Activated B cell treated with CpG ODN at 0.5 μM for 24 hours (primary cell): Measurements from ENCODE around the gene CXCL10. TPM values are rescaled to one million over a fixed set of nuclear protein-coding genes. Genes with fewer than 3 reads are reported as not detected.

Experiments used
- ATAC-seq: fragments of 200-7000 bp; cut with Tn5 transposase; one replicate; pipeline ENCODE4 v1.10.0; 2021; ENCODE audit warnings: low read depth, mild to moderate bottlenecking, moderate library complexity
- CTCF ChIA-PET: fragments of 350-600 bp; sonication (Branson Sonifier 250); formaldehyde crosslinking; loops from one replicate; lab custom pipeline; 2021; ENCODE audit warnings: antibody characterized with exemption; lab: Charles Lee
- POLR2A ChIA-PET: fragments of 350-600 bp; sonication (Branson Sonifier 250); formaldehyde crosslinking; loops from one replicate; lab custom pipeline; 2021; ENCODE audit warnings: antibody characterized with exemption; lab: Charles Lee
- DNase-seq: peaks from one replicate; pipeline ENCODE4 v3.0.0; 2022
- H3K27ac Mint-ChIP-seq: one replicate; pipeline ENCODE4 v1.8.0; 2020; ENCODE audit warnings: mixed read lengths
- H3K27me3 Mint-ChIP-seq: one replicate; pipeline ENCODE4 v1.8.0; 2021; ENCODE audit warnings: mixed read lengths
- H3K36me3 Mint-ChIP-seq: one replicate; pipeline ENCODE4 v1.8.0; 2021; ENCODE audit warnings: low read depth, mixed read lengths
- H3K4me1 Mint-ChIP-seq: one replicate; pipeline ENCODE4 v1.8.0; 2021; ENCODE audit warnings: mixed read lengths
- H3K4me3 Mint-ChIP-seq: one replicate; pipeline ENCODE4 v1.8.0; 2020; ENCODE audit warnings: mild to moderate bottlenecking, mixed read lengths
- H3K9me3 Mint-ChIP-seq: one replicate; pipeline ENCODE4 v1.8.0; 2020; ENCODE audit warnings: mixed read lengths
- CTCF ChIP-seq: fragments of 200-600 bp; IDR thresholded peaks from one replicate; pipeline ENCODE4 v1.8.0; 2022; ENCODE audit warnings: antibody characterized with exemption, mild to moderate bottlenecking
- intact Hi-C: fragments of 100-400 bp; cut with micrococcal nuclease; formaldehyde crosslinking; loops from one replicate; pipeline ENCODE4 v1.15.1; 2024
- total RNA-seq: library from RNA; stranded (reverse); gene quantifications from 2 replicates; pipeline ENCODE4 v1.2.3, GENCODE V29; 2022

The CXCL10 gene
- total RNA-seq, 1 donor from 2014 or later: not detected

GRCh38 chr4:76061421-76061820 lies 38.1 kb upstream of the CXCL10 start:
- Mint-ChIP-seq H3K4me3 (no peak overlapping the region), H3K27ac (peak overlapping the region; percentile 75), H3K4me1 (peaks cover 43% of the 10 kb centered on the region), H3K9me3 (no peaks in the 10 kb centered on the region), H3K27me3 (no peaks in the 10 kb centered on the region), H3K36me3 (no peaks in the 10 kb centered on the region)
- no peak for ATAC-seq
- no peak for DNase-seq
- POLR2A ChIA-PET: interaction anchor here (0.8 to 2.5 kb wide), 6 partner anchors 46 to 138 kb away, joined by 3 to 23 read pairs (median 8); partner anchors contain the start of genes NAAA, NUP54 and SDAD1
- CTCF ChIA-PET: interaction anchor here (0.9 to 4.1 kb wide), 3 partner anchors 65 to 144 kb away, joined by 4 to 58 read pairs (median 8); partner anchors contain the start of gene SDAD1
- TF ChIP-seq CTCF: no peak
- intact Hi-C loops: loop anchor here (2.0 kb wide), 1 partner anchor 39 kb away; the partner anchor contains the start of gene CXCL10

GRCh38 chr4:76060506-76060905 lies 37.2 kb upstream of the CXCL10 start:
- POLR2A ChIA-PET: interaction anchor here (1.0 kb wide), 1 partner anchor 70 kb away, joined by 3 read pairs; the partner anchor contains the start of gene SDAD1
- CTCF ChIA-PET: interaction anchor here (0.7 kb wide), 1 partner anchor 63 kb away, joined by 3 read pairs; no protein-coding TSS in a partner anchor

GRCh38 chr4:76059750-76060149 lies 36.5 kb upstream of the CXCL10 start:
- Mint-ChIP-seq H3K9me3 (no peaks in the 10 kb centered on the region), H3K4me3 (no peak overlapping the region), H3K27ac (no peak overlapping the region), H3K36me3 (no peaks in the 10 kb centered on the region), H3K27me3 (no peaks in the 10 kb centered on the region), H3K4me1 (peaks cover 59% of the 10 kb centered on the region)
- TF ChIP-seq CTCF: no peak
- no peak for DNase-seq
- ChIA-PET POLR2A (no interaction called here), CTCF (interaction anchor here (2.1 kb wide), 1 partner anchor 64 kb away, joined by 9 read pairs; no protein-coding TSS in a partner anchor)
- intact Hi-C loops: loop anchor here (2.0 kb wide), 2 partner anchors 37 to 119 kb away; partner anchors contain the start of genes CXCL10 and NAAA
- no peak for ATAC-seq

More at GRCh38 chr4:76060506-76060905, 37.2 kb upstream of the CXCL10 start:
- H3K27me3 Mint-ChIP-seq: no peaks in the 10 kb centered on the region
- ATAC-seq (no peak), DNase-seq (no peak)
- no peaks in the 10 kb centered on the region for H3K36me3 Mint-ChIP-seq
- H3K27ac Mint-ChIP-seq: peak overlapping the region; percentile 42
- no peak overlapping the region for H3K4me3 Mint-ChIP-seq
- no peaks in the 10 kb centered on the region for H3K9me3 Mint-ChIP-seq
- intact Hi-C loops: loop anchor here (2.0 kb wide), 1 partner anchor 38 kb away; the partner anchor contains the start of gene CXCL10
- peaks cover 52% of the 10 kb centered on the region for H3K4me1 Mint-ChIP-seq
- TF ChIP-seq CTCF: no peak

- DNase-seq (no peak), ATAC-seq (no peak)
- intact Hi-C loops: loop anchor here (2.0 kb wide), 1 partner anchor 118 kb away; the partner anchor contains the start of gene NAAA
- Mint-ChIP-seq H3K9me3 (no peaks in the 10 kb centered on the region), H3K36me3 (no peaks in the 10 kb centered on the region), H3K27me3 (no peaks in the 10 kb centered on the region), H3K4me3 (no peak overlapping the region), H3K27ac (no peak overlapping the region), H3K4me1 (peaks cover 60% of the 10 kb centered on the region)
- no peak for TF ChIP-seq CTCF
- CTCF ChIA-PET: interaction anchor here (1.3 to 2.1 kb wide), 3 partner anchors 62 to 164 kb away, joined by 3 to 9 read pairs (median 4); no protein-coding TSS in a partner anchor
- POLR2A ChIA-PET: interaction anchor here (0.6 kb wide), 2 partner anchors 119 to 1803 kb away, joined by 3 read pairs; no protein-coding TSS in a partner anchor
Observed at GRCh38 chr4:76058888-76059426, 35.7 kb upstream of the CXCL10 start.

GRCh38 chr4:76058302-76058701 lies 35.0 kb upstream of the CXCL10 start:
- ChIA-PET CTCF (interaction anchor here (1.3 to 2.1 kb wide), 3 partner anchors 61 to 164 kb away, joined by 3 to 9 read pairs (median 4); no protein-coding TSS in a partner anchor), POLR2A (interaction anchor here (0.6 to 1.0 kb wide), 3 partner anchors 59 to 1804 kb away, joined by 3 to 5 read pairs (median 3); no protein-coding TSS in a partner anchor)
- no peak for DNase-seq
- intact Hi-C loops: loop anchor here (2.0 kb wide), 1 partner anchor 118 kb away; the partner anchor contains the start of gene NAAA
- Mint-ChIP-seq H3K27ac (no peak overlapping the region), H3K4me3 (no peak overlapping the region), H3K36me3 (no peaks in the 10 kb centered on the region), H3K9me3 (no peaks in the 10 kb centered on the region), H3K4me1 (peaks cover 60% of the 10 kb centered on the region), H3K27me3 (no peaks in the 10 kb centered on the region)
- no peak for ATAC-seq
- no peak for TF ChIP-seq CTCF
